Dermis blood vessel endothelial cell (primary cell): Measurements from ENCODE around the gene CLIC5. TPM values are rescaled to one million over a fixed set of nuclear protein-coding genes. Genes with fewer than 3 reads are reported as not detected.

Source experiments
- DNase-seq: peaks from one replicate; pipeline ENCODE4 v3.0.0; 2010
- total RNA-seq: library from RNA; depleted of rRNA; stranded (reverse); fragments of >200 nt; gene quantifications from 2 replicates; pipeline ENCODE4 v1.2.3, GENCODE V29; 2014

Gene CLIC5
- total RNA-seq, 1 donor from 2014 or later: under 0.01 TPM

- no peak for DNase-seq
Observed at GRCh38 chr6:45882671-45883070, 133.0 kb downstream of the CLIC5 start.

DNA sequence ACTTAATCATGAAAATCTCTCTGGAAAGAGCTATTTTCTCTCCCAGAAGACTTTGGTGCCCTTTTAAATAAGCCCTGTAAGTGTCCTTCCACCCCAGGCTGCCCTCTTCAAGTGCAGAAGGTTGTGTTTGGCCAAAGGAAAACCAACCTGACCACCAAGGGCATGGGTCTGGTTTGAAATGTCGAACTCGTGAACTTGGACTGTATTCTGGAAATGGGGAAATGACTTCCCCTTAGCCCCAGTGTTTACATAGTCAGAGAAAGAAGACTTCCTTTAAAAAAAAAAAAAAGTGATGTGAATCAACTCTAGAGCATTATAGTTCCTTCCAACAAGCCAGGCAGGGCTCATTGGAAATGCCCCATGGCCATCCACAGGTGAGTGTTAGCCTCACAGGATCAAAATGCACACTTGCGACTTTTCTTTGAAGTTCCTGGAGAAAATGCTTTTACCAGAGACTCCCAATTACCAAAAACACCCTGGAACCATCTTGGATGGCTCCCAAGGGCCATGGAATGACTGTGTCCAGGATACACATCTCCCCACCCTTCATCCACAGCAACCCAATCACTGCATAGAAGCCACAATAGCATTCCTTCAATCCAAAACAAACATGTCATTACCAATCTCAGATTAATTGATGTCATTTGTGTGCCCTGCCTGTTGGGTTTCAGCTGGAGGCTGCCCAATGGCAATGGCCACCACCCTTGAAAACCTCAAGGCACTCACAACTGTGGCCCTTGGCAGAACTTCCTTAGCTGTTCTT, 133.8 kb downstream of the CLIC5 start:
- no peak for DNase-seq

DNA sequence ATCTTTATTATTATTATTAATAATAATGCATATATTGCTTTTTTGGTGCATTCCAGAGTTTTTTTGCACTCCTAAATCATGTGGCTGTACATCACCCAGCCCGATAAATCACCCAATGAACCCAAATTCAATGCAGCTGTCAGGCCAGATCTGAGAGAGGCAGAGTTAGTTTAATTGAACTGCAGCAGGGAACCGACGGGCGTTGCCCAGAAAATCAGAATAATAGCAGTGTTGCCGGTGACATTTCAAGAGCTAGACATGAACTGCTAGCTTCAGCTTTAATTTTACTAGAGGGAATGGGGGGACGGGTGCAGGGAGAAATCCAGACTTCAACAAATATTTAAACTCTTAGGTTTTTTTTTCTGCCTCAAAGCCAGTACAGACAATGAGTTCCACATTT, 135.0 kb downstream of the CLIC5 start:
- DNase-seq: no peak

DNA sequence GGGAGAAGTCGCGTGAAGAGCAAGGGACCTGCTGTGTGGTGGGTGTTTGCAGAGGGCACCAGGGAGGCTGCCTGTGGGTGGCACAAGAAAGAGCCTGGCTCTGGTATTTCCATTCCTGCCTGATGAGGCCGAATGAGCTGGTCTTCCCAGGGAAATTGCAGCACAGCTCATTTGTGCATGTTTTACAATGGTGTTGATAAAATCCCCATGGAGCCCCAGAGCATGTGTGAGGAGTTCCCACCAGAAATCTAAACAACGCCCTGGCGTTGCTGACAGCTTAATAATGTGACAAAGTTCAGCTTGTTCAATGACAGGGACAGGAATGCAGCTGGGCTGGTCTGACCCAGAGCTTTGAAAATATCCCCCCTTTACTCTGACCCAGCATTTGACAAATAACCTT, 135.5 kb downstream of the CLIC5 start:
- no peak for DNase-seq

- no peak for DNase-seq
Observed at GRCh38 chr6:45877970-45878590, 137.6 kb downstream of the CLIC5 start.

- DNase-seq: no peak
Observed at GRCh38 chr6:45872827-45873365, 142.8 kb downstream of the CLIC5 start.

GRCh38 chr6:45870531-45870930, 145.1 kb downstream of the CLIC5 start:
- DNase-seq: no peak

DNA sequence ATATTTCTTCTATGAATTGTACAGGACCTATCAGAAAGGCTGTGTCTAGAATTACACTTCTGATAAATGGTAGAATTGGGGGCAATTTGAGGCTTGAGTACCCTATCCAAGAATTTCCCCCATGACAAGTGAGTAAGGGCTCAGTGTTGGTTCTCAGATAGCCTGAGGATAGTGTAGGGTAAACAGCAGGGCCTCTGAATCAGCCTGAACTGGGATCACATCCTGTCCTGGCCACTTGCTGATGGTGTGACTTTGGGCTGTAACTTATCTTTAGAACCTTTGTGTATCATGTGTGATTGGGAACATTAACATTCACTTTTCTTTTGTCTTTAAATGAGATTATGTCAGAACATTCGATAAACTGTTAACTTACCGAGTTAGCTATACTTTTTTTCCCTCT, 151.0 kb downstream of the CLIC5 start:
- no peak for DNase-seq

- no peak for DNase-seq
Observed at GRCh38 chr6:45858691-45859090, 157.0 kb downstream of the CLIC5 start.

DNA sequence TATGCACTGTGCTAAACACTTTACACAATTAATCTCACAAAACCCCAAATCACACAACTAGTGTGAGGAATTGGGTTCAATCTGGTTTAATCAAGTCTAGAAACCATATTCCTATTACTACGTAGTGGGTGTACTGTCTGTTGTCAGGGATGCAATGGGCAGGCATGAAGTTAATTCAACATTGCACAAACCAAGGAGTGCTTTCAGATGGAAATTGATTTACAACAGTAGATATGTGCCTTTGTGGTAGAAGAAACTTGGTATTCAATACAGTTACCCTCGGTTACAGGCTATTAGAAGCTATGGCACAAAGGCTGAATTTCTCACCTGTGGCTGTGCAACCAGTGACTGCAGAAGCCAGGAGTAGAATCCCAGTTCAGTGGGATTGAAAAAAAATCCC, 157.8 kb downstream of the CLIC5 start:
- no peak for DNase-seq

GRCh38 chr6:45855642-45856394, 159.8 kb downstream of the CLIC5 start:
- no peak for DNase-seq

- DNase-seq: no peak
Observed at GRCh38 chr6:45854149-45854742, 161.4 kb downstream of the CLIC5 start.

- DNase-seq: no peak
Observed at GRCh38 chr6:45851034-45851400, 164.6 kb downstream of the CLIC5 start.

DNA sequence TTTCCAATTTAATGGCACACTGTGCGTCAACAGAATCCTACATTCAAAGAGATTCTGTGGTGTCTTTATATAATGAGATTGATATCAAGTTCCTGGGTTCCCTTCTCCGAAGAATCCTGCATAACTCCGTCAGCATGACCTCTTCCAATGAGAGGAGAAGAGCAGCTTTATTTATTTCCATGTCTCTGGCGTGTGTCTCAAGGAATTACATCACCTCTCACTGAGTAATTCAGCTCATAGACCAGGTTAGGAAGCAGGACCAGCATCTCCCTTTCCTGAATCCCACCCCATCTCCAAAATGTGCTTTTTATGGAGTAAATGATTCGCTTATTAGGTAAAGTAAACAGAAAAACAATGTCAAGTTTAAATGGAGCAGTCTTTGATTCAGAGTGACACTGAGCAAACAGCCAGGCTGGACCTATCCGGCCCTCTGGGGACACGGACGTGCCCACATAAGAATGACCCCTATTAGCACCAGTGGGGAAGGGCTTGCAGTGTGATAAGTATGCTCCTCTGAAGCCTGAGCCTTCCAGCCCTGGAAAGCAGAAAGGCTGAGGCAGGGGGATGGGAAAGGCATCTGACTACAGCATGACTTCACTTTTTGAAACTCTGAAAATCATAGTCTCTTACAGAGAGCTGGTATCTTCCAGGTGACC, 165.2 kb downstream of the CLIC5 start:
- DNase-seq: no peak

DNA sequence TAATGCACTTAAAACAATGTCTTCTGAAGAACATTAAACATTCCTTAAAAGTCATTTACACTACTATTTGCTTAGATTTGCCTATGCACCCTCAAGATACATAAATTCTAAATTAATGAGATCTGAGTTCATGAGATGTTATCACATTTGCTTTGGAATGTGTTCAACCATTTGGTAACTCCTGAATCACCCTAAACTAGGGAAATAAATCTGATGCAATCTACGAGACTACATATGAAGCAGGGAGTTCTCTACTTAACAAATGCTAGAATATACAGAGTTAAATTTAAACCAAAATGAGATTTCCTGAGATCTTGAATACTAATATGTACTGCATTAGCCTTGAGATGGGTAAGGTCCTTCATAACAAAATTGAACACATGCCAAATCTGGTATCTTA, 170.1 kb downstream of the CLIC5 start:
- DNase-seq: no peak

DNA sequence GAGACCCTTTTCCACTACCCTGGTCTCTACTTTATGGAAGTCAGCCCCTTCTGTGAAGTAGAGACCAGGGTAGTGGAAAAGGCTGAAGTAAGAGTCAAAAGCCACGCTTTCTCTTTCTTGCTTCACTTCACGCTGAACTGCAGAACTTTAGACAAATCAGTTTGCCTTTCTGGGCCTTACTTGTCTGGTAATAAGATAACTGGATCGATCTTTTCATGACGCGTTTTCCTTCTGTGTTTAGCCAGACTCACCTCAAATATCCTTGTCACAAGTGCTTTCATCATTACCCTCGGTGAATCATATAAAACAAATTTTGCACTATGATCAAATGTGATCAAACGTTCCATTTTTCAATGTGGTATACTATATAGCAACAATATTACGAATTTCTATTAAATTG, 170.7 kb downstream of the CLIC5 start:
- DNase-seq: no peak

GRCh38 chr6:45843848-45844521, 171.7 kb downstream of the CLIC5 start:
- no peak for DNase-seq

DNA sequence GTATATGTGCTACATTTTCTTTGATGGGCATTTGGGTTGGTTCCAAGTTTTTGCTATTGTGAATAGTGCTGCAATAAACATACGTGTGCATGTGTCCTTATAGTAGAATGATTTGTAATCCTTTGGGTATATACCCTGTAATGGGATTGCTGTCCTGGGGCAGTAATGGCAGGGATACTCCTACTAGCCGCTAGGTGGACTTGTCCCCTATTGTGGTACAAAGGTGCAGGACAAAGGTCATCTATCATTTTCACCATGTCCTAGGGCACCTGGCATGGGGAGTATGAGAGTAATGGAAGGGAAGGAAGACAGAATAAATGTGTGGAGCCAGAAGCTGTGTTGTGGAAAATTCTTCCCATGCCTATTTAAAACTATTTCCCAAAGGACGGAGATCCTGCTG, 174.6 kb downstream of the CLIC5 start:
- DNase-seq: no peak

- no peak for DNase-seq
Observed at GRCh38 chr6:45838996-45839395, 176.7 kb downstream of the CLIC5 start.

- no peak for DNase-seq
Observed at GRCh38 chr6:45838451-45838850, 177.2 kb downstream of the CLIC5 start.

DNA sequence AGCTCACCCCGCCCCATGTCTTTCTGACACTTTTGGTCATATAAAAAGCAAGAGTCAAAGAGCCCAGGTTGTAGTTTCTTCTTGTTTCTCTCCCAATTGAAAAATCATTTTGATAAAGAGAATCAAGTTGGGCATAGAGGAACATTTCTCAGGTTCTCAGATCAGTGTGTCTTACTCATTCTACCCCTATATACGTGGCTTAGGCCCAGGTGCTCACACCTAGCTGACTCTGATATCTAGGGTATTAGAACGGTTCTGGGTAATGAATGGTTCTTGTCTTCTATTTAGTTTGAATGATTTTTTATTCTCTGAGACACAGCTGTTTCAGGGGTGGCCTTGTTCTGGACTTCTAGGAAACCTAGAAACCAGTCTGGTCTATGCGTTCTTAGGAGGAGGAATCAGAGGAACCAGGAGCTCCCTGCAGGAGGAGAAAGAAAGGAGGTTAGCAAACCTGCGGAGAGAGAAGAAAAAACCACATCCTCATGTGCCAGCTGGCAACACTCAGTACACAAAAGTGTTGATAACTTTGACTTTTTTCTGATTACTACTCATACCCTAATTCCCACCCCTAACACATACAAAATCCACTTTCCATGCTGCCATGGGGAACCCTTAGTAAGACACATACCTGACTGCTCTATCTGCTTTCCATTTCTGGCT, 178.0 kb downstream of the CLIC5 start:
- DNase-seq: no peak

DNA sequence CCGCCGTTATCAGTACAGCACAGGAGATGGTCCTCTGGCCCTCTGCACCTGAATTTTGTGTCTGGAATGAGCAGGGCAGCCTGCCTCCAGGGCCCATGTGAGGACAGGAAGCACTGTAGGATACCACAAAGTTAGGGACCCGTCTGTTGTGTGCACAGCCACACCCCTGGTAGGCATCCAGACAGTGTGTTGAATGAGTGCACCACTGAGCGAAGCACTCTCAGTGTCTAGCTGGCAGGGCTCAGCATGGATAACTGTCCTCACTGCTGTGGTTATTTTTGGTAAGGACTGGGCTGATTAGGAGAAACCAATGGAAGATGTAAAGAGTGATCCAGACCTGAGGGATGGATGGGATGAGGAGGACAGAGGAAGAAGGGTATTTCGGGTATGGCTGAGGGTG, 178.7 kb downstream of the CLIC5 start:
- DNase-seq: no peak
